NCI-H748 (cell line): ENCODE results near the gene SSTR3.
"Not testable (repeated sequence)": the region's sequence is repeated elsewhere in the genome, so short reads cannot be mapped to it uniquely, and the experiment has no call there.

Source experiments
- DNase-seq: peaks from one replicate; lab custom pipeline; 2025; ENCODE audit not compliant: unreplicated experiment; lab: John Stamatoyannopoulos, UW

SSTR3 gene

DNA sequence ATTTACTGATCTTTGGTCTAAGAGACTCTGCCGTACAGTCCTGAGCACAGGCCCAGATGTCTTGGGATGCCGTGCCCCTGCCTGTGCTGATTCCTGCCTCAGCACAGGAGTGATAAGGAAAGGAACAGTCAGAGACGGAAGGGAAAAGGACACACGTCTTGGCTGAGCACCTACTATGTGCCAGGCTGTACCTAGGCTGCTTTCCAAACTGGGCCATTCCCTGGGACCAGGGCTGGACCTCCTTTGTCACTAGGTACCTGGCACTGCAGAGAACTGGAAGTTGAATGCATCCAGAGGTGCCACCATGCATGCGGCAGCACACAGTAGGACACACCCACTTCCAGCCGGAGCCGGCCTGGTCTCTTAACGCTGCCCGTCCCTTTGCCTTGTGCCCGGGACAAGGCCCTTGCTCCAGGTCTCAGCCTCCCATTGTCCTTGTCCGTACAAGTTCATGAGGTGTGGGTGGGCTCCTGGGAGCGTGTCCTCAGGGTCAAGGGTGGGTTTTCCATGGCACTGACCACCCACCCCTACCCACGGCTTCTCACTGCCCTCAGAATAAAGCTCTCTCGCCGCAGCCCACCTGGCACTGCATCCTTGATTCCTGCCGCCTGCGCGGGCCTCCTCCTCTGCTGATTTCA lies 1.1 kb upstream of the SSTR3 start:
- DNase-seq: no peak

DNA sequence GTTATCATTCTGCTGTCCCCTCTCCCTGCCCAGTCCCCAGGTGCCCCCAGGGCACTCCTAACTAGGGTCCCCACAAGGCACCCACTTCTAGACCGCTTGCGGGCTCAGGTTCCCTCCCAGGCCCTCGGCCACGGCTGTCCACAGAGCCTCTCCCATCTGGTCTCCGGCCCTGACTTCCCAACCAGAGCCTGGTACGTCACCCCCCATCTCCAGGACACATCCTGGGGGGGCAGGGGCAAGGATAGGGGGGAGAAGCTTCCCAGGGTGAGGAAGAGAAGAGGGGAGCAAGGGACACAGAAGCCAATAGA lies 457 bp downstream of the SSTR3 start:
- no peak for DNase-seq

DNA sequence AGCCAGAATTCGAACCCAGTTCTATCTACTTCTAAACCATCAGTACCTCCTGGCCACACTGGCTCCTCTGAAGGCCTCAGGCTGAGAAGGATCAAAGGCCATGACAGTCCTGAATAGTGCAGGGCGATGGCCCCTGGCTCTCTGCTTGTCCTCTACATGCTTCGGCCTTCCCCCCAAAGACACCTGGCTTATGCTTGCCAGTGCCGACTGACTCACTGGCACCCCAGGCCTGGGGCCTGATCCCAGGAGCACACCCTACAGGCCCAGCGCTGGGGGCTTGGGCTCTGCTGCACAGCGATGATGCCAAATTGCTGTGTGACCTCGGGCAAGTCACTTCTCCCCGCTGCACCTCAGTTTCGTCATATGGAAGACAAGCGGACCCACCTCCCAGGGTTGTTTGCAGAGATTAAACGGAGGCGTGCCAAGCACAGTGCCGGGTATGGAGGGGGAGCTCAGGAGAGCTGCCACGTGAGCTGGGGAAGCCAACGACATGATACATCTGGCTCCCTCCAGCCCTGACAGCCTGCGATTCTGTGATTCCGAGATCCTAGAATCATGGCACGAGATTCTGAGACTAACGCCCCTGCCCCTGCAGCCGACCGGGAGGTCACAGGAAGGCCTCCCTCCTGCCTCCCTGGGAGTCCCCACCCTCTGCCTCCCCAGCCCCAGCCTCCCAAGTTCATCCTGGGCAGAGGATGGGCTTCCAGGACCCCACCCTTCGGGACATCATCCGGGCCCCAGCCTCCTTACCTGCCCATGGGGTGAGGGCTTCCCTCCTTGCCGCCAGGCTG lies 1.0 kb downstream of the SSTR3 start:
- no peak for DNase-seq

DNA sequence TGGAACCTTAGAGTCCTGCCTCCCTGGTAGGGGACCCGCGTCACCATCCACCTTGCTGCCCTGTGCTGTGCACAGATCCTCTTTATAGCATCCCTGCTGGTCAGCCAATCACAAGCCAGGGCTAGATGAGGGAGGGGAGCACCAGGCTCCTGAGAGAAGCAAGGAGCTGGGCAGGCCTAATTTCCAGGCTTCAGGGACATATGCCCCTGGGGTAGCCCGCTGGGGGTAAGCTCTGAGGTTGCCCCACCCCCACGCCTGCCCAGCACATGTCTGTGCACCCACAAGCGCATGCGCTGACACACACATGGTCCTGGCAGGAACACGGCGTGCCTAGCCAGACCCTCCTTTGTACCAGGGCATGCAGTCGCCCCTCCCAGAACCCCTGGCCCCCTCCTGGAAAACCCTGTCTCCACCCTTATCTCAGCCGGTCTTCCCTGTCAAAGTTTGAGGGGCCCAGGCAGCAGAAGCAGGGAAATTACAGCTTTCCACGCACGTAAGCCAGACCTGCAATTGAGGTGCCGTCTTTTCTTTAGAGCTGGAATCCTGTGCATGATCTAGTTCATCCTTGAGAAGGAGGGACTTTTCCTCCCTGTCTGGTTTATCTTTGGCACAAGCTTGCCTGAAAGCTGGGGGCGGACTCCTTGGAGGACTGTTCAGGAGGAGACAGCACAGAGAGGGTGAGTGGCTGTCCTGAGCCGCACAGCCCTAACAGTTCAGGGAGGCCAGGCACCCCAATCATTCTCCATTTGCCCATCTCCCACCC lies 2.1 kb downstream of the SSTR3 start:
- DNase-seq: no peak

DNA sequence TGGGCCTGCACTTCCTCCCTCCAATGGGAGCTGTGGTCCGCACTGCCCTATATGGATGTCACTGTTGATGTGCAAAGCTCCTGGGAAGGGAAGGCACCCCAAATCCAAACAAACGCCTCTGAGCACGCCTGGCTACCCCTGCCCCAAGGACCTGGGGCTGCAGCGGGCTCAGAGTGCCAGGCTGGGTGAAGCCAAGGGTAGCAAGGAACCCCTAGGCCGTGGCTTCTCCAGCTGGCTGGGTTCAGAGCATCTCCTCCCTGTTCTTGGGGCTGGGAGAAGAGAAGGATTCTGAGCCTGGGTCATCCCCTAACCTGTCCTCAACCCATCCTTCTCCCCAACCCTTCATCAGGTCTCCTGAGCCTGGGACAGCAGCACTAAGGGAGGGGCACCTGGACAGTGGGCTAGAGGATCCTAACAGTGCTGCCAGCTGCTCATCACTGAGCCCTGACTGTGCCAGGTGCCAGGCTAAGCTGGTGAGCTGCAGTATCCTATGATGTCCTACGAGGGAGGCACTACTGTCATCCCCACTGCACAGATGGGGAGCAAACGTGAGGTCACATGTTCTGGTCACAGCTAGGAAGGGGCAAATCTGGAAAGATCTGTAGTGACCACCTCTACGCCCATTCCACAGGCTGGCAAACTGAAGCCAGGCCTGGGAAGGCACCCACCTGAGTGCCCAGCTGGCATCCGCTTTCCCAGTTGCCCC lies 3.0 kb downstream of the SSTR3 start:
- no peak for DNase-seq

DNA sequence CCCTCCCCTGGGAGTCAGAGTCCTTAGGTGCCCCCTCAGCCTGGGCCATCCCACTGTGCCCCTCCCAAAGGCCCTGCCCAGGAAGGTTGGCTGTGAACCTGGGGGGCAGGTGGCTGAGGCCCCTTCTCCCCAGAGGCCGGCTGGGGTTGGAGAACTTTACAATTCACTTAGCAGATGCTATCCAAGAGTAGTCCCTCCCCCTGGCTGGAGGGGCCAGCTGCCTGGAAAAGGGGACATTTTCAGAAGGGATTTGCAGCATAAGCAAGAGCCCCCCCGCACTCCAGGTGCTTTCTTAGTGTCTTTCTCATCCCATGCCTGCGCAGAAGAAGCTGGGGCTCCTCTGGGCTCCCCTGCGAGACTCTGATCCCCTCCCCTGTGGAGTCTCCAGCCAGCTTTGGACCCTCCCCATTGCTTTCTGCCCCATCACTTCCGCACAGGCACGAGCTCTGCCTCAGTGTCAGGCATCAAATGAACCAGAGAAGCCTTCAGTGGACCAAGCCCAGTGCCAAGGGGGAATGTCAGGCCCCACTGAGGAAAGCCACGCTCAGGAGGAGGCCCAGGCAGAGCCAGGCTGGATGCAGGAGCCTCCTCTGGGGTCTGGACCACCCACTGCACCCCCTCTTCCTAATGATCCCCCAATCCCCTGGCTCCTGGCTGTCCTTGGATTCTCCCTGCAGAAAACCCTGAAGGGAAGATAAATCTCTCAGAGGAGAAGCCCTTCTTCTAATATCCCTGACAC lies 3.7 kb downstream of the SSTR3 start:
- DNase-seq: no peak

DNA sequence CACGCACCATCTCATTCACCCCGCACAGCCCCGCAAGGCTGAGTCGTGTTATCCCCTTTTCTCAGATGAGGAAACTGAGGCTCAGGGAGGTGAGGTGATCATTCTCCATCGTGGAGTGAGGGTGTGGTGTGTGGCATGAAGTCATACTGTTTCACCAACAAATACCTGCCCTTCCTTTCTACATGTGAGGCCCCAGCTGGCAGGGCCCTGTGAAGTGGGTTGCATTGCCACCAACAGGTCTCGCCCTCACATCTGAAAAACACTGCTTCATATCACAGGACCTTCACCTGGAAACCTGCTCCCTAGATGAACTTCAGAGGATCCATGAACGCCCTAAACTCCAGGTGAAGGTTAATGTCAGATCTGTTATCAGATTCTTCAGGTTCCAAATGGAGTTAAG lies 4.3 kb downstream of the SSTR3 start:
- no peak for DNase-seq

DNA sequence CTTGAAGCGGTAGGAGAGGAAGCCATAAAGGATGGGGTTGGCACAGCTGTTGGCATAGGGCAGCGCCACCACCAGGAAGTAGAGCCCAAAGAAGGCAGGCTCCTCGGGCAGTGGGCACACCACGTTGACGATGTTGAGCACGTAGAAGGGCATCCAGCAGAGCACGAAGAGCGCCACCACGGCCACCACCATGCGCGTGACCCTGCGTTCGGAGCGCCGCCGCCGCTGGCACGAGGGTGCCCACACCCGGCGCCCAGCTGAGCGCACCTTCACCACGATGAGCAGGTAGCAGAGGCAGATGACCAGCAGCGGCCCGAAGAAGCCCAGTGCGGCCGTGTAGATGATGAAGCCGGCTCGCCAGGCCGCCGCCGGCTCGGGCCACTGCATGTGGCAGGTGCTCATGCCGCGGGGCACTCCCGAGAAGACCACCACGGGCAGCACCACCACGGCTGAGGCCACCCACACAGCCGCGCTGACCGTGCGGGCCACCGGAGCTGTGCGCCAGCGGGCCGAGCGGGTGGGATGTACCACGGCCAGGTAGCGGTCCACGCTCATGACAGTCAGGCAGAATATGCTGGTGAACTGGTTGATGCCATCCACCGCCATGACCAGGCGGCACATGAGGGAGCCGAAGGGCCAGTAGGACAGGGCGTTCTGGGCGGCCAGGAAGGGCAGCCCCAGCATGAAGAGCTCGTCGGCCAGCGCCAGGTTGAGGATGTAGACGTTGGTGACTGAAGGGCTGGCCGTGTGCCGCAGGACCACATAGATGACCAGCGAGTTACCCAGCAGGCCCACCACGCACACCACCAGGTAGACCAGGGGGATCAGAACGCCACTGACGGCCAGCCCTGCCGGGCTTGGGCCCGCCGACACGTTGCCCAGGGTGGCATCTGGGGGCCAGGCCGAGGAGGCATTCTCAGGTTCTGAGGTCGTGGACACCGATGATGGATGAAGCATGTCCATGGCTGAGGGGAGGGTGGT lies 5.1 kb downstream of the SSTR3 start:
- no peak for DNase-seq

DNA sequence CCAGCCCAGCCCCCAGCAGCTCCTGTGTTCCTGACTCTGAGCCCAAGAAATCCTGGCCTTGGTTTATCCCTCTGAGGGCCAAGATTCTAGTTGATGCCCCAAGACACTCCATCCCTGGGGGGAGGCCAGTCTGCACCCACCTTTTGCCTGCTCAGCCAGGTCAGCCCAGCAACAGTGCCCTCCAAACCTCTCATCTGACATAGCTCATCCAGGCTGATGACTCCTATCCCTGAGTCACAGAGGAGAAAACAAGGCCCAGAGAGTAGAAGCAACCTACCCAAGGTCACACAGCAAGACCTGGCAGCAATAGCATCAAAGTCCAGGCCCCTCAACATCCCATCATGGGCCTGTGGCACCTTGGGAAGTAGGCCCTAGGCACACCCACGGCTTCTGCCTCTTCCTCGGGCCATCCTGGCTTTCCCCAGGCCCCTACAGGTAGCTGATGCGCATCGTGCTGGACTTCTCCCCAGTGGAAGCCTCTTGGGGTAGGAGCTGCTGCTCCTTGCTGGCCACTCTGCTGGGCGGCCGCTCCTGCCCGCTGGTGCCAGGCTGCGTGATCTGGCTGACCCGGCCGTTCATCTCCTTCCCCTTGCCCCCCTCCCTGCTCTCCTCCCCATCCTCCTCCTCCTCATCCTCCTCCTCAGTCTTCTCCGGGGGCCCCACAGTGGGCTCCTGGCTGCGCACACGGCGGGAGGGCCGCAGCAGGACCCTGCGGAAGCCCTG lies 6.0 kb downstream of the SSTR3 start:
- DNase-seq: no peak

DNA sequence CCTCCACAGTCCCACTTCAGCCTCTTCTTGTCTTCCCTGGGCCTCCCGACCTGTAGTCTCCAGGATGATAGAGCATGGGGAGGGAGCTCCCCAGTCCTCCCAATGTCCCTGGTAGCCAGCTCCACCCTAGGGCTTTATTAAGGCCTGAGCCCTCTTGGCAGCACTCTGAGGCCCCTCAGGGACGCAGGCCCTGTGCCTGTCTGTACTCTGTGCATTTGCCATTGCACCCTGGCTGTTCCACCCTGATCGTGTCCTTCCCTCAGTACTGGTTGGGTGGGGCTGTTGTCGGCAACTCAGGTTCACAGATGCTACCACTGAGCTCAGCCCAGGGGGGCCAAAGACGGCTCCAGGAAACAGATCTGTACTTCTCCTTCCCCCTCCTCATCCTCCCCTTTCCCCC lies 7.2 kb downstream of the SSTR3 start:
- no peak for DNase-seq

DNA sequence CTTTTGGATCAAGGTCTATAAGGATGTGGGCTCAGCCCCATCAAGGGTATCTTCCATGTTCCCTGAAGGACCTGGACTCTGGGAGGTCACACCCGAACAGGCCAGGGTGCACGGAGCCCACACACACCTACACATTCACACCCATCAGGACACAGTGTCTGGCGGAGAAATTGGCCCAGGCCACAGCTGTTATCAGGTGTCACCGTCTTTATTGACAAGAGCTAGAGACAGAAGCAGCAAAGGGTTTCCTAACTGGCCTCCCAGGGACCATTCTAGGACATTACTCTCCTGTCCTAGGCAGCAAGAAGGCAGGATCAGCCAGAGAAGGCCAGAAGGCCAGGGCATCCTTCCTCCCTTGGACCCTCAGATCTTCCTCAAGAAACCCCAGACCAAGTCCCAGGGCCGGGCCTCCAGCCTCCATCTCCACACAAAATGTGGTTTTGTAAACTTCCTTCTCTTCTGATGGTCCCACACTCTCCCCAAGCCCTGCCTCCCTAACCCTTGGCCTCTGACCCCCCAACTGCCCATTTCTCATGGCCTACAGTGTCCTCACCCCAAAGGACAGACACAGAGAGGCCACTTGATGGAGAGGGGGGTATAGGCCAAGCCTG lies 8.1 kb downstream of the SSTR3 start:
- no peak for DNase-seq

DNA sequence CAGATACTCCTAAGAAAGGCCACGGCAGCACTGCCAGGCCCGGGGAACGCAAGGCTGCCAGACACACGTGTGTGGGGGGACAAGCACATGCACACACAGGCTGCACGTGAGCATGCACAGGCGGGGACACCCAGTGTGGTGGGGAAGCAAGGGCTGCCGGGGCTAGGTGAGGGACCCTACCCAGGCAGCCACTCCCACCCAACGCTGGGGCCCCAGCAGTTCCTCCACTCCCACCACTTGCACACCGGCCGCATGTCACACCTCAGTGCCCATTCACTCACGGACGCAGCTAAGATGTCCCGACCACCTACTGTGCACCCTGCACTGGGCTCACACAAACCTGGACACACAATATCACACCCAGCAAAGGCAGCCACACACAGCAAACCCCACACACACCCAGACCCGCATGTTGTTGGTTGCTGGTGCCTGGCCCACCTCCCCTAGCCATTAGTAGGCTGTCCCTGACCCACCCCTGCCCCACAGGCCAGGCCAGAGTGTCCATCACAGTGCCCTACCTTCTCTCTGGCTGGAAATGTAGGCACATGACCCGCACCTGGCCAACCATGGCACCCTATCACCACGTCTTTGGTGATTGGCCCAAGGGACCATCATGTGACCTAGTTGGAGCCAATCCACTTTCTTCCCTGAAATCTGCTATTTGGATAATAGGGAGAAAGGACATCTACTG lies 8.8 kb downstream of the SSTR3 start:
- DNase-seq: no peak

DNA sequence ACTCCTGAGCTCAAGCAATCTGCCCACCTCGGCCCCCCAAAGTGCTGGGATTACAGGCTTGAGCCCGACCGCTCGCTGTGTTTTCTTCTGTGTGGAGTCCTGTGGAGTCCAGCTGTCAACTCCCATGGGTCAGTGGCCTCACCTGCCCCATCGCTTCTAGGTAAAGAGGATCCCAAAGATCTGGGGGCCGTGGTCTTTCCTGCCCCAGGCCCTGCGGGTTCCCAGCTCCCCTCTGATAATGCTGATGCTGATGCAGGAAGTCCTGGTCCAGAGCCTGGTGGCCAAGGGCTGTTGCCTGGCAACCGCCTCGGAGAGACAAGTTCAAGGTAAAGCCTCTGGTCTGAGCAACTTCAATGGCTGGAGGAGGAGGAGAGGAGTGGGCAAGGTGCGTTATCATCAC lies 9.6 kb downstream of the SSTR3 start:
- peak; percentile 5 for DNase-seq

DNA sequence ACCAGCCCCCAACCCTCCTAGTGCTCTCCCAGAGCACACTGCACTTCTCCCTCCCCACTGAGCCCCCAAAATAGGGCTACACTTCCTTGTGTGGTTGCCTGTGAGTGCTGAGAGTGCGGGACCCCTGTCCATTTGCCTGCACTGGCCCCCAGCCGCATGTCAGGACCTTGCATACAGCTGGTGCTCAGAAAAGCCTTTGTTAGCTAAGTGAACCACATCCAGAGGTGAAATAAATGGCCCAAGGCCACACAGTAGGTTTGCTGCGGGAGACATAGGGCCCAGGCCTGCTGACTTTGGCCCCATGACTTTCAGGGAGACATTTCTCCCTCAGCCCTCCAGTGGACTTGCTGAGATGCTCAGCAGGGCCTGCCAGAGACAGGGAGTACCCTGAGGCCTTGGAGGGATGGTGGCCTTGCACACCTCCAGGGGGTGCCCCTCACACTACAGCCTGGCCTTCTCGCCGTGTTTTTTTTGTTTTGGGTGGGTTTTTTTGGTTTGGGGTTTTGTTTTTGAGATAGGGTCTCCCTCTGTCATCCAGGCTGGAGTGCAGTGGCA lies 10.2 kb downstream of the SSTR3 start:
- no peak for DNase-seq

DNA sequence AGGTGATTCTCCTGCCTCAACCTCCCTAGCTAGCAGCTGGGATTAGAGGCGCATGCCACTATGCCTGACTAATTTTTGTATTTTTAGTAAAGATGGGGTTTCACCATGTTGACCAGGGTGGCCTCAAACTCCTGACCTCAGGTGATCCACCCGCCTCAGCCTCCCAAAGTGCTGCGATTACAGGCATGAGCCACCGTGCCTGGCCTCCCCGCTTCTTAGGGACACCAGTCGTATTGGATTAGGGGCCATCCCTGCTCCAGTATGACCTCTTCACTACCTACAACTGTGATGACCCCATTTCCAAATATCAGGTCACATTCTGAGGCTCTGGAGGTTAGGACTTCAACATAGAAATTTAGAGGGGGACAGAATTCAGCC lies 10.8 kb downstream of the SSTR3 start:
- not testable (repeated sequence) for DNase-seq

DNA sequence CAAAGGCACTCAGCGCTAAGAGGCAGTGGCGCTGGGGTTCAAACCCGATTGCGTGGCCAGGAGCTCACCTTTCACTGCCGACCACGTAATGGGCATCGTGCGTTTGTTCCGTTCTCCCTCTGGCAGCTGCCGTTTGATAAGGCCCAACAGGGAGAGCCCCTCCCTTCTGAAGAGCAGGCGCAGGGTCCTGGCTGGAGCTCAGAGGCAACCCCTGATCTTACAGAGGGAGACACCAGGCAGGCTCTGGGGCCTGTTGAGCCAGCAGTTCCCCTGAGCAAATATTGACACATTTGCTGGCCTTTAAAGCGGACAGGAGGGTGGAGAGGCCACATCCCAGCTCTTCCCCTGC lies 12.5 kb downstream of the SSTR3 start:
- peak; percentile 68 for DNase-seq

DNA sequence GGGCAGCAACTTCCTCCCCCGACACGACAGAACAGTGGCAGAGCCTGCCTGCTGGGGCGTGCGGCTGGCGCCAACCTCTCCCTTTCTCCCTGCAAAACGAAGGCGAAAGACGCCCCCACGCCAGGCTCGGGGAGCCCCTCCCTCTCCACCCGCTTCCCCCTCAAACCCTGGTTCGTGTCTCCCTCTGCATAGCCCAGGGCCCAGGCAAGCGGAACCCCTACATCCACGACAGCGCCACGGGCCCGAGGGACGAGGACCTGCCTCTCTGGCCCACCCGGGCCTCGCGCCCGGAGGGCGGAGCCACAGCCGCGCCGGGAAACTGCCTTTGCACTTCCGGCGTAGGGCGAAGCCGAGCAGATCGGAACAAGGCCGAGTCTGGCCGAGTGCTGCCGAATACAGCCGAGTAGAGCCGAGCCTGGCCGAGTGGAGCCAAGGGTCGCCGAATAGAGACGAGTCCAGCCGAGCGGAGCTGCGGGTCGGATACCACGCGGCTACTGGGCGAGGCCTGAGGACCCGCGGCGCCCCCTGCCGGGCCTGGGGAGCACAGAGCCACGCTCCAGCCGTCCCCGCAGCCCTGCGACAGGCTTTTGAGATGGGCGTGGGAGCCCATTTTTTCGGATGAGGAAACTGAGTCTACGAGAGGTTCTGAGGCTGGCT lies 13.0 kb downstream of the SSTR3 start:
- peak; percentile 95 for DNase-seq
